A673 (cell line): ENCODE results near the gene GLYATL1.

Experiments
- CTCF ChIP-seq: fragments of 300-800, 200-600 bp; sonication (generic); conservative IDR thresholded peaks from 2 replicates; pipeline ENCODE4 v1.5.1; 2017; ENCODE audit warnings: low read depth, mild to moderate bottlenecking, antibody characterized with exemption, low read length, moderate library complexity, mixed read lengths
- EZH2 ChIP-seq: fragments of 200-600 bp; sonication (generic); IDR thresholded peaks from 2 replicates; pipeline ENCODE4 v1.6.1; 2017; ENCODE audit warnings: borderline replicate concordance, low read depth, mild to moderate bottlenecking, mixed read lengths, antibody characterized with exemption, low read length; ENCODE audit not compliant: poor library complexity, severe bottlenecking

GRCh38 chr11:58949184-58949583, 9.9 kb downstream of the GLYATL1 start:
- TF ChIP-seq CTCF = no peak
- no peak for TF ChIP-seq EZH2
